Suprapubic skin (tissue), 4 donors: Measurements from ENCODE around the gene MDGA2. TPM values are rescaled to one million over a fixed set of nuclear protein-coding genes. Genes with fewer than 3 reads are reported as not detected.

Experiments
- DNase-seq, 2 donors: peaks; one replicate each; pipeline ENCODE4 v3.0.0-alpha.2; 2019; ENCODE audit warnings: low spot score in 2 of 2
- H3K27ac ChIP-seq: fragments of 200-600 bp; sonication (generic); one replicate; pipeline ENCODE4 v1.5.1; 2019
- H3K27me3 ChIP-seq: fragments of 200-600 bp; sonication (generic); one replicate; pipeline ENCODE4 v1.5.1; 2019
- H3K36me3 ChIP-seq: fragments of 200-600 bp; sonication (generic); one replicate; pipeline ENCODE4 v1.5.1; 2019
- H3K4me1 ChIP-seq: fragments of 200-600 bp; sonication (generic); one replicate; pipeline ENCODE4 v1.5.1; 2019
- H3K4me3 ChIP-seq: fragments of 200-600 bp; sonication (generic); one replicate; pipeline ENCODE4 v1.5.1; 2019; ENCODE audit warnings: mild to moderate bottlenecking
- H3K9me3 ChIP-seq: fragments of 200-600 bp; sonication (generic); one replicate; pipeline ENCODE4 v1.5.1; 2019
- EP300 ChIP-seq: sonication (generic); formaldehyde crosslinking; IDR thresholded peaks from one replicate; pipeline ENCODE4 v1.6.1; 2017; ENCODE audit warnings: antibody characterized with exemption
- POLR2A ChIP-seq, 2 donors: fragments of 450-650 bp; IDR thresholded peaks; one replicate each; pipeline ENCODE4 v1.6.1; 2017; ENCODE audit warnings: antibody characterized with exemption in 2 of 2, mild to moderate bottlenecking in 2 of 2, moderate library complexity in 2 of 2
- POLR2AphosphoS5 ChIP-seq, 3 donors: sonication (generic); formaldehyde crosslinking; IDR thresholded peaks; one replicate each; pipeline ENCODE4 v1.6.1; 2017; ENCODE audit warnings: antibody characterized with exemption in 3 of 3
- WGBS: methylation state at CpG from one replicate; pipeline ENCODE4 v1.1.5; 2018; 5-methylcytosine and 5-hydroxymethylcytosine counted together
- total RNA-seq, 4 donors: library from RNA; depleted of rRNA; stranded (reverse); fragments of >200 nt; gene quantifications; one replicate each; pipeline ENCODE4 v1.1.0, GENCODE V29; 2016
- TF ChIP-seq, protein P1 (sequence below), 2 donors: fragments of 200-600 bp in 1 of 2; fragments of 450-650 bp in 1 of 2; sonication (generic) in 1 of 2; IDR thresholded peaks; one replicate each; pipeline ENCODE4 v1.5.1; 2016 to 2019; ENCODE audit warnings: antibody characterized with exemption in 2 of 2, mild to moderate bottlenecking in 1 of 2, moderate library complexity in 1 of 2

MDGA2 gene
- total RNA-seq, 4 donors from 2014 or later = 0.16 to 1.5 (median 0.99) TPM; not detected in 1

DNA sequence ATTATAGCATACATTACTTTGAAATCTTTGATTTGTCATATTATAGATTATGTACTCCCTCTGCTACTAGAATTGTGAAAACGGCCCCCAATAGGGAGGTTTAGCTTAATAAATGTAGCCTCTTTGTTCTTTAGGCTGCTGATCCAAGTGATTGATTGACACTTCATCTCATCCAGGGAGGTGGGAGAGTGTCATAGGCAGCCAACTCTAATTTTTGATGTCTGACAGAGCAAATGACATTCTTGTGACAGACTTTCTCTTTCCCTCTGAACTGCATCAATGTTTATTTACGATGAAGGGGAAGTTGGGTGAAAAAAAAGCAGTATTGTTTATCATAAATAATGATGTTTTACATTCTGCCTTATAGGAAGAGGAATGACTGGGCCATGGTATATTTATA lies 221.4 kb downstream of the MDGA2 start:
- no peaks in the 10 kb centered on the region for H3K27me3 ChIP-seq
- no peaks in the 10 kb centered on the region for H3K9me3 ChIP-seq
- WGBS = 68% methylated on average over 2 of the region's 2 CpGs
- no peak for DNase-seq
- H3K4me3 ChIP-seq = no peak overlapping the region
- H3K4me1 ChIP-seq = no peaks in the 10 kb centered on the region
- TF ChIP-seq POLR2A (IDR thresholded peaks at IDR 0.05) (no peak), EP300 (no peak), POLR2AphosphoS5 (IDR thresholded peaks at IDR 0.05) (no peak)
- TF ChIP-seq, protein P1, sequence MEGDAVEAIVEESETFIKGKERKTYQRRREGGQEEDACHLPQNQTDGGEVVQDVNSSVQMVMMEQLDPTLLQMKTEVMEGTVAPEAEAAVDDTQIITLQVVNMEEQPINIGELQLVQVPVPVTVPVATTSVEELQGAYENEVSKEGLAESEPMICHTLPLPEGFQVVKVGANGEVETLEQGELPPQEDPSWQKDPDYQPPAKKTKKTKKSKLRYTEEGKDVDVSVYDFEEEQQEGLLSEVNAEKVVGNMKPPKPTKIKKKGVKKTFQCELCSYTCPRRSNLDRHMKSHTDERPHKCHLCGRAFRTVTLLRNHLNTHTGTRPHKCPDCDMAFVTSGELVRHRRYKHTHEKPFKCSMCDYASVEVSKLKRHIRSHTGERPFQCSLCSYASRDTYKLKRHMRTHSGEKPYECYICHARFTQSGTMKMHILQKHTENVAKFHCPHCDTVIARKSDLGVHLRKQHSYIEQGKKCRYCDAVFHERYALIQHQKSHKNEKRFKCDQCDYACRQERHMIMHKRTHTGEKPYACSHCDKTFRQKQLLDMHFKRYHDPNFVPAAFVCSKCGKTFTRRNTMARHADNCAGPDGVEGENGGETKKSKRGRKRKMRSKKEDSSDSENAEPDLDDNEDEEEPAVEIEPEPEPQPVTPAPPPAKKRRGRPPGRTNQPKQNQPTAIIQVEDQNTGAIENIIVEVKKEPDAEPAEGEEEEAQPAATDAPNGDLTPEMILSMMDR (IDR thresholded peaks at IDR 0.05) = no peak
- no peaks in the 10 kb centered on the region for H3K36me3 ChIP-seq
- no peak overlapping the region for H3K27ac ChIP-seq

DNA sequence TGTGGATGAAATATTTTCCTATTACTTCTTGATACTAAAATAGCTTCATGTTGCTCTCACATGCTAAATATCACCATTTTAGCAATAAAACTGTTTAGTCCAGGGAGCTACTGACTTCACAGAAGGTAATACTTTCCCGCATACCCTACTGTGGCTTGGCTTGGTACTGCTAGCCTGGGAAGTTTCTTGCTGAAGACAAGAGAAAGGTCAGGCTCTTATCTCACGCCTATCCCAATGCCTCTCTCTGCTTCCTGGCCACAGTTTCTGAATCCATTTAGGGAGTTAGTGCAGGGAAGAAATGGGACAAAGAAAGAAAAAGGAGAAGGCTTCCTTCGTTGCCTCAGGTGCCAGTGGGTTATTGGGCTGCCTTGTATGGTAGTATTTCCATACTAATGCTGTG lies 228.3 kb downstream of the MDGA2 start:
- TF ChIP-seq POLR2A (IDR thresholded peaks at IDR 0.05) = no peak
- no peak for TF ChIP-seq EP300
- no peaks in the 10 kb centered on the region for H3K4me1 ChIP-seq
- H3K9me3 ChIP-seq = no peaks in the 10 kb centered on the region
- 71% methylated on average over 3 of the region's 3 CpGs for whole genome bisulfite sequencing
- H3K4me3 ChIP-seq = no peak overlapping the region
- DNase-seq = no peak
- H3K36me3 ChIP-seq = no peaks in the 10 kb centered on the region
- no peaks in the 10 kb centered on the region for H3K27me3 ChIP-seq
- no peak overlapping the region for H3K27ac ChIP-seq

- Histone ChIP-seq H3K4me1 (no peaks in the 10 kb centered on the region), H3K27me3 (no peaks in the 10 kb centered on the region), H3K9me3 (no peaks in the 10 kb centered on the region), H3K36me3 (no peaks in the 10 kb centered on the region), H3K4me3 (no peak overlapping the region), H3K27ac (no peak overlapping the region)
- TF ChIP-seq POLR2A (IDR thresholded peaks at IDR 0.05) (no peak), EP300 (no peak), POLR2AphosphoS5 (IDR thresholded peaks at IDR 0.05) (no peak)
- TF ChIP-seq, protein P1 (IDR thresholded peaks at IDR 0.05) = no peak
- no peak for DNase-seq
Observed at GRCh38 chr14:47442211-47442610, 233.2 kb downstream of the MDGA2 start.

GRCh38 chr14:47439953-47440352 lies 235.5 kb downstream of the MDGA2 start:
- Histone ChIP-seq H3K36me3 (no peaks in the 10 kb centered on the region), H3K27me3 (no peaks in the 10 kb centered on the region), H3K27ac (no peak overlapping the region), H3K4me1 (no peaks in the 10 kb centered on the region), H3K9me3 (no peaks in the 10 kb centered on the region), H3K4me3 (no peak overlapping the region)
- TF ChIP-seq, protein P1 (IDR thresholded peaks at IDR 0.05) = no peak
- no peak for TF ChIP-seq POLR2AphosphoS5 (IDR thresholded peaks at IDR 0.05)
- DNase-seq = no peak
- WGBS = 69% methylated on average over 2 of the region's 2 CpGs

DNA sequence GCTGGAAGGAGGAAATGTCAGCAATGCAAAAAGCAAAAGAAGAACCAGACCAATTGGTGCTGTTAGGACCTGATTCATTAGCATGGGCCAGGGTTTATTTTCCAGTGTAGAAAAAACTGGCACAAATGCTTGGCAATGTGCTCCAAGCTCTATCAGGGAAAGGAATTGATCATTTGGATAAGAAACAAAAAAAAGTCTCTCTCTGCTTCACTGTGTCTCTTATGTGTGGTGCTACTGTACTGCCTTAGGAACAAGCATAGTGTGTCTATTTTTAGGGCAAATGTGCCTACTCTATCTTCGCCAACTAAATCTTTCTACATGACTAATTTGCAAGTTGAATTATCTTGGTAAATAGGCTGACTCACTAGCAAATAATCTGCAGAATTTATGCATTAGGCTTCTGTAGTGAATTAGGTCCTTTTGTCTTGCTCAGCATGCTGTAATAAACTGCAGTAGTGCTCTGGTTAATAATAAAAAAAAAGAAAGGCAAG lies 236.7 kb downstream of the MDGA2 start:
- TF ChIP-seq, protein P1 (IDR thresholded peaks at IDR 0.05) = no peak
- no peak for TF ChIP-seq POLR2A (IDR thresholded peaks at IDR 0.05)
- TF ChIP-seq EP300 = no peak
- TF ChIP-seq POLR2AphosphoS5 (IDR thresholded peaks at IDR 0.05) = no peak
- 24% methylated on average over 1 of the region's 1 CpG for WGBS
- no peaks in the 10 kb centered on the region for H3K27me3 ChIP-seq
- no peak overlapping the region for H3K4me3 ChIP-seq
- H3K4me1 ChIP-seq = no peaks in the 10 kb centered on the region
- no peak overlapping the region for H3K27ac ChIP-seq
- H3K36me3 ChIP-seq = no peaks in the 10 kb centered on the region
- H3K9me3 ChIP-seq = no peaks in the 10 kb centered on the region
- no peak for DNase-seq

- WGBS = 50% methylated on average over 1 of the region's 1 CpG
- H3K9me3 ChIP-seq = no peaks in the 10 kb centered on the region
- DNase-seq = no peak
- no peak overlapping the region for H3K27ac ChIP-seq
- H3K4me3 ChIP-seq = no peak overlapping the region
- TF ChIP-seq POLR2AphosphoS5 (IDR thresholded peaks at IDR 0.05) = no peak
- TF ChIP-seq, protein P1 (IDR thresholded peaks at IDR 0.05) = no peak
- no peak for TF ChIP-seq EP300
- no peak for TF ChIP-seq POLR2A (IDR thresholded peaks at IDR 0.05)
- H3K36me3 ChIP-seq = no peaks in the 10 kb centered on the region
- H3K4me1 ChIP-seq = no peaks in the 10 kb centered on the region
- no peaks in the 10 kb centered on the region for H3K27me3 ChIP-seq
Observed at GRCh38 chr14:47435331-47435965, 240.0 kb downstream of the MDGA2 start.
